Neural crest cell (in vitro differentiated cells): Measurements from ENCODE around the gene RASGRP2. TPM values are rescaled to one million over a fixed set of nuclear protein-coding genes. Genes with fewer than 3 reads are reported as not detected.

Experiments used
- DNase-seq: peaks from one replicate; pipeline ENCODE4 v3.0.0; 2021; ENCODE audit warnings: low read depth, mixed read lengths, low spot score
- H3K27ac Mint-ChIP-seq: one replicate; pipeline ENCODE4 v1.8.0; 2021; ENCODE audit warnings: mild to moderate bottlenecking, mixed read lengths; ENCODE audit not compliant: unreplicated experiment
- H3K27me3 Mint-ChIP-seq: 2 replicates; pipeline ENCODE4 v1.8.0; 2021; ENCODE audit warnings: low read depth, mild to moderate bottlenecking, mixed read lengths
- H3K36me3 Mint-ChIP-seq: 2 replicates; pipeline ENCODE4 v1.8.0; 2021; ENCODE audit warnings: low read depth, mild to moderate bottlenecking, mixed read lengths
- H3K4me1 Mint-ChIP-seq: 2 replicates; pipeline ENCODE4 v1.8.0; 2021; ENCODE audit warnings: mixed read lengths
- H3K4me3 Mint-ChIP-seq: one replicate; pipeline ENCODE4 v1.8.0; 2021; ENCODE audit warnings: mild to moderate bottlenecking, mixed read lengths
- H3K9me3 Mint-ChIP-seq: 2 replicates; pipeline ENCODE4 v1.8.0; 2021; ENCODE audit warnings: mixed read lengths
- CTCF ChIP-seq: fragments of 200-600 bp; sonication (generic); conservative IDR thresholded peaks from 2 replicates; pipeline ENCODE4 v1.5.0; 2021; ENCODE audit warnings: antibody characterized with exemption, mild to moderate bottlenecking
- total RNA-seq: library from RNA; stranded (reverse); gene quantifications from 2 replicates; pipeline ENCODE4 v1.2.1, GENCODE V29; 2021

RASGRP2 gene
- total RNA-seq, 1 donor from 2014 or later, result 0.93 TPM

DNA sequence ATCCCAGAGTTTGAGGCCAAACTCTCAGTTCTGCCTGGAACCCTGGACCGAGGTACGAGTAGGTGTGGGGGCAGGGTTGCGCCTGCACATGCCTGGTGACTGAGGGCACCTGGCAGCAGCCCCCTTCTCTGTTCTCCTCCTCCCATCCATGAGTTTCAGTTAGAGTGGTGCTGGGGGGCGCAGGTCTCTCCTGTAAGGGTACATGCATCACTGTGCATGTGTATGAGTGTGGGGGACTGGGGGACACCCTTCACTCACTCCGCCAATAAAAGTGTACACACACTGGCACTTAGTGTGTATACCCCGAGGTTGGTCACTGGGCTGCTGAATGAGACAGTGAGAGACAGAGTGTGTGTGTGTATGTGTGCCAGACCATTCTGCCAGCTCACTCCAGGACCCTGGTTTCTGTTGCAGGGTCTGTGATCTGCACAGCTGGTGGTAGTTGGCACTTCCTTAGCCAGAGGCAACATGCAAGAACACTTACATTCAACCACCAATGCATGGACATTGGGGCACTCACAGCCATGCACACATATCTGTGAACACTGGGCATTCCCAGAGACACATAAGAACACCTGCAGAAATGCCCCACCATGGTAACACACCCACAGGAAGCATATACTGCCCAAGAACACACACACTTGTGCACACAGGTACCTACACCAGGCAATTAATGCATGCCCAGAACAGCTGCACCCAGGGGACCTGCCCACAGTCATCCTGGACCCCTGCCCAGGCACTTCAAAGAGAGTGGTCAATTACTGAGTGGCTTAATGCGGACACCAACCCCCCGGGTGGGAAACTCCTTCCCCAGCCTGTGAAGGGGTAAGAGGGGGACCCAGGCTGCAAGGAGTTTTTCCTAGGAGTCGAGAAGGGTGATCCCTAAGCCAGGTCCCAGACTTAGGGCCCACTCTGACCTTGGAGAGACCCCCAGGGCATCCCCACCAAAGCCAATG lies 19.8 kb downstream of the RASGRP2 start:
- Mint-ChIP-seq H3K36me3 (no peaks in the 10 kb centered on the region), H3K4me1 (peaks cover 28% of the 10 kb centered on the region), H3K4me3 (peak overlapping the region; percentile 83), H3K27me3 (peaks cover 50% of the 10 kb centered on the region), H3K9me3 (no peaks in the 10 kb centered on the region), H3K27ac (no peak overlapping the region)
- no peak for DNase-seq
- no peak for TF ChIP-seq CTCF

- Mint-ChIP-seq H3K27ac (no peak within 1 kb of the TSS), H3K27me3 (peaks cover 58% of the 10 kb centered on the region), H3K4me3 (peak within 1 kb of the TSS; percentile 83), H3K4me1 (peaks cover 28% of the 10 kb centered on the region), H3K9me3 (no peaks in the 10 kb centered on the region), H3K36me3 (no peaks in the 10 kb centered on the region)
- peak; percentile 82 for DNase-seq
- TF ChIP-seq CTCF, result peak; percentile 99
Observed at GRCh38 chr11:64723117-64723906, 20.6 kb downstream of the RASGRP2 start, which contains the start of gene NRXN2. Gene NRXN2 (minus strand): TSS chr11:64723197. CDS start chr11:64713699, 9,498 bp downstream.

DNA sequence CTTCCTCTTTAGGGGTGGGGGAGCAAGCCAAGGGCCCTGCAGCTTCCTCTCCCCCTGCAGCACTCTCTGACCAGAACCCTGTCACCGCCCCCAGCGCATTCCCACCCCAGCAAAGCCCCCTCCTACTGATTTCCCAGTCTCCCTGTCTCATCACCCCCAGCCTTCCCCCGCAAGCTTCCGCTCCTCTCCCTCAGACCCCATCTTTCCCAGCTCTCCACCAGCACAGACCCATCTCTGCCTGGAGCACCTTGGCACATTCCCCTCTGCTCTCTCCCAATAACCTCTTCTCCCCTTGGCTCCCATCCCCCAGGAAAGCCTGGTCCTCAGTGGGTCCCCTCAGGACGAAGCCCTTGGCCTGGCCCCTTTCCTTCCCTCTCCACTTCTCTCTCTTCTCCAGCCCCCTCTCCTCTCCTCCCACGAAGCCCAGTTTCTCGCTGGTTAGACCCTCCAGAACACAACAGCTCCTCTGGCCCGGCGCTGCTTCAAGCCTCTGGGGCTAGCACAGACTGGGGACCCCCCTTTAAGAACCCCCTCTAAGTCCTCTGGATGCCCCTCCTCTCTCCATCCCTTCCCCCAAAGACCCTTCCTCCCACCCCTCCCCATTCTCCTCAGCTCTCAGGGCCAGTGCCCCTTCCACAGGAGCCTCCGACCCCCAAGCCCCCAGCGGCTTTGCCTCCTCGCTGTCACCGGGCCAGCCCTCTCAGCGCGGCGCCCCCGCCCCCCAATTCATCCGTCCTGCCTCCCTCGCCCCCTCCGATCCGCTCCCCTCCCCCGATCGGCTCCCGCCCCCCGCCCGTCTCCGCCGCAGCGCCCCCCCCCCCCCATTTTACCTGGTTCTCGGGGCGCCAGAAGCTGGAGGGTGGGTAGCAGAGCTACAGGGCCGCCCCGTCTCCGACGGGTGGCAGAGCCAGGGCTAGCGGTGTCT lies 21.5 kb downstream of the RASGRP2 start:
- H3K27me3 Mint-ChIP-seq, result peaks cover 67% of the 10 kb centered on the region
- H3K27ac Mint-ChIP-seq, result no peak overlapping the region
- H3K36me3 Mint-ChIP-seq, result no peaks in the 10 kb centered on the region
- peak overlapping the region; percentile 75 for H3K4me3 Mint-ChIP-seq
- H3K4me1 Mint-ChIP-seq, result peaks cover 30% of the 10 kb centered on the region
- DNase-seq, result no peak
- no peak for TF ChIP-seq CTCF
- H3K9me3 Mint-ChIP-seq, result no peaks in the 10 kb centered on the region

DNA sequence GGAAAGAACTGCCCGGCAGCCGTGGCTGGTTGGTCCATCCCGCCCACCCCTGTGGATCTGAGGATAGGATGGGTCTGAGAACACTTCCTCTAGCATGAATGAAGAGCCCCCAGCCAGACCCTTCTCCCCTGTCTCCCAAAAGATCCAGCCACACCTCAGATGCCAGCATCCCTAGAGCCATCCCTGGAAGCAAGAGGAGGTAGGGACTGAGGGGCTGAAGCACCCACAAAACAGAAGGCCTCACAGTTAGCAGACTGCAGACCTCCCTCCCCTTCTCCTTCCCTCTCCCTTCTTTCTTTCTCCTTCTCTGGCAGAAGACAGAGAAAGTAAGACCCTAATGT lies 22.6 kb downstream of the RASGRP2 start:
- no peak overlapping the region for H3K27ac Mint-ChIP-seq
- DNase-seq, result no peak
- no peaks in the 10 kb centered on the region for H3K36me3 Mint-ChIP-seq
- peak overlapping the region; percentile 48 for H3K4me3 Mint-ChIP-seq
- peaks cover 76% of the 10 kb centered on the region for H3K27me3 Mint-ChIP-seq
- TF ChIP-seq CTCF, result no peak
- no peaks in the 10 kb centered on the region for H3K9me3 Mint-ChIP-seq
- H3K4me1 Mint-ChIP-seq, result peaks cover 28% of the 10 kb centered on the region
